ENCODE results near the gene CD69.

- TF ChIP-seq CTCF (conservative IDR thresholded peaks at IDR 0.05; ENCODE audit: low read length) (no peak), EZH2phosphoT487 (IDR thresholded peaks at IDR 0.05; ENCODE audit: borderline replicate concordance) (no peak)
Measured at GRCh38 chr12:9717070-9717925, 43.4 kb downstream of the CD69 start.
